ENCODE measurements around the gene ANKS1B.

GRCh38 chr12:98741196-98741555 is 1243.6 kb downstream of the ANKS1B start:
- no peak for TF ChIP-seq CTCF (IDR thresholded peaks at IDR 0.05)
- TF ChIP-seq POLR2A (IDR thresholded peaks at IDR 0.05): no peak

Data from Peyer's patch (tissue), 4 donors.